GM23248 (cell line): ENCODE results near the gene VAPA. TPM values are rescaled to one million over a fixed set of nuclear protein-coding genes. Genes with fewer than 3 reads are reported as not detected.
A peak's percentile ranks its signal among the peaks of the same experiment; 100 is the strongest.
"Not testable (repeated sequence)": the region's sequence is repeated elsewhere in the genome, so short reads cannot be mapped to it uniquely, and the experiment has no call there.

Experiments used
- DNase-seq: peaks from one replicate; pipeline ENCODE4 v3.0.0-alpha.2; 2015
- H2AFZ ChIP-seq: fragments of 200-600 bp; sonication (generic); 2 replicates; pipeline ENCODE4 v1.6.1; 2016; ENCODE audit warnings: antibody characterized with exemption
- H3F3A ChIP-seq: fragments of 200-600 bp; sonication (generic); 2 replicates; pipeline ENCODE4 v1.6.1; 2016; ENCODE audit warnings: mild to moderate bottlenecking, antibody characterized with exemption, mixed run types; ENCODE audit not compliant: insufficient read depth
- H3K27ac ChIP-seq: fragments of 200-600 bp; sonication (generic); 2 replicates; pipeline ENCODE4 v1.5.1; 2016; ENCODE audit warnings: mild to moderate bottlenecking
- H3K27me3 ChIP-seq: fragments of 200-600 bp; sonication (generic); replicated peaks from 2 replicates; pipeline ENCODE4 v1.6.1; 2016; ENCODE audit warnings: mild to moderate bottlenecking; ENCODE audit not compliant: insufficient read depth
- H3K36me3 ChIP-seq: fragments of 200-600 bp; sonication (generic); 2 replicates; pipeline ENCODE4 v1.6.1; 2016; ENCODE audit warnings: low read depth, mild to moderate bottlenecking
- H3K4me1 ChIP-seq: fragments of 200-600 bp; sonication (generic); 2 replicates; pipeline ENCODE4 v1.6.1; 2016; ENCODE audit warnings: mild to moderate bottlenecking; ENCODE audit not compliant: insufficient read depth
- H3K4me2 ChIP-seq: fragments of 200-600 bp; sonication (generic); one replicate; pipeline ENCODE4 v1.6.1; 2016; ENCODE audit warnings: mild to moderate bottlenecking; ENCODE audit not compliant: unreplicated experiment
- H3K4me3 ChIP-seq: fragments of 200-600 bp; sonication (generic); 2 replicates; pipeline ENCODE4 v1.5.1; 2016; ENCODE audit warnings: mild to moderate bottlenecking
- H3K79me2 ChIP-seq: fragments of 200-600 bp; sonication (generic); 2 replicates; pipeline ENCODE4 v1.6.1; 2016; ENCODE audit warnings: mild to moderate bottlenecking; ENCODE audit not compliant: insufficient read depth
- H3K9ac ChIP-seq: fragments of 200-600 bp; sonication (generic); 2 replicates; pipeline ENCODE4 v1.6.1; 2016; ENCODE audit warnings: mild to moderate bottlenecking
- H3K9me2 ChIP-seq: fragments of 200-600 bp; sonication (generic); 2 replicates; pipeline ENCODE4 v1.6.1; 2016; ENCODE audit warnings: mixed run types, mild to moderate bottlenecking, moderate library complexity; ENCODE audit not compliant: insufficient read depth
- H3K9me3 ChIP-seq: fragments of 200-600 bp; sonication (generic); one replicate; pipeline ENCODE4 v1.6.1; 2017; ENCODE audit warnings: low read depth
- H4K20me1 ChIP-seq: fragments of 200-600 bp; sonication (generic); 2 replicates; pipeline ENCODE4 v1.6.0; 2016; ENCODE audit not compliant: insufficient read depth
- EZH2 ChIP-seq: fragments of 200-600 bp; sonication (generic); IDR thresholded peaks from 2 replicates; pipeline ENCODE4 v1.6.1; 2018; ENCODE audit warnings: antibody characterized with exemption, mild to moderate bottlenecking; ENCODE audit not compliant: insufficient read depth, poor library complexity, severe bottlenecking
- EZH2phosphoT487 ChIP-seq: fragments of 200-600 bp; sonication (generic); IDR thresholded peaks from 2 replicates; pipeline ENCODE4 v1.6.1; 2018; ENCODE audit warnings: antibody characterized with exemption, moderate library complexity, mild to moderate bottlenecking, low read depth; ENCODE audit not compliant: insufficient read depth
- WGBS, 2 experiments: methylation state at CpG; one replicate each; pipeline ENCODE4 v1.1.6; 2015 to 2017; ENCODE audit warnings: low lambda C conversion rate in 2 of 2, low coverage in 1 of 2; ENCODE audit errors: missing lambda C conversion rate in 2 of 2; 5-methylcytosine and 5-hydroxymethylcytosine counted together
- in situ Hi-C: fragments of 300-500 bp; cut with MboI; formaldehyde crosslinking; loops from 2 replicates; pipeline ENCODE4 v1.15.0; 2020
- polyA plus RNA-seq: library from polyadenylated mRNA; unstranded; fragments of >200 nt; fragmentation: Nextera tagmentation; extraction: Ambion mirVana; gene quantifications from 2 replicates; pipeline ENCODE4 v1.2.1, GENCODE V29; 2016
- total RNA-seq: library from RNA; depleted of rRNA; stranded (reverse); fragments of >200 nt; shearing (Covaris generic); gene quantifications from 2 replicates; pipeline ENCODE4 v1.2.3, GENCODE V29; 2014

The VAPA gene
- total and polyA plus RNA-seq, 2 experiments from 2014 or later: 277 to 290 TPM

DNA sequence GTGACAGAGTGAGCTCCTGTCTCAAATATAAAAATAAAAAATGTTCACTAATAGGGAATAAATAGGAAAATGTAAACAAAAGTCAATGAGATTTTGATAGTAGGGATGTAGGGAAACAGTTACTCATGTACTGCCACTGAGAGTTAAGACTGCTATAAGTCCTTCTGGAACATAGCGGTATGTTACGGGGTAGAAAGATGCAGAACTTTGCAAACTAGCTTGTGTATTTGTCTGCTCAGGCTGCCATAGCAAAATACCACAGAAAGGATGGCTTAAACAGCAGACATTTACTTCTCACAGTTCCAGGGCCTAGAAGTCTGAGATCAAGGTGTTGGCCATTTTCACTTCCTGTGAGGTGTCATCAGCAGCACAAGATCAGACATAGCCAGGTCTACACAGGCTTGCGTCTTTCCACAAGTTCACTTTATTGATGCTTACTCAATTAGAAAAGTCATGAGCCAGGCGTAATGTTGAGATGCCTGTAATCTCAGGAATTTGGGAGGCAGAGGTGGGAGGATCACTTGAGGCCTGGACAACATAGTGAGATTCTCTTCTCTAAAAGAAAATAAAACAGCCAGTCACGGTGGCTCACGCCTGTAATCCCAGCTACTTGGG lies 19.3 kb upstream of the VAPA start:
- Histone ChIP-seq H3K27ac (no peak overlapping the region), H3K4me1 (peaks cover 13% of the 10 kb centered on the region), H3K27me3 (no peaks in the 10 kb centered on the region), H4K20me1 (no peaks in the 10 kb centered on the region), H3K36me3 (no peaks in the 10 kb centered on the region), H3K4me2 (no peak overlapping the region), H3K9ac (no peak overlapping the region), H3K9me3 (no peaks in the 10 kb centered on the region), H3F3A (peaks cover 12% of the 10 kb centered on the region; the same call in 1 of the 2 replicates), H3K79me2 (no peaks in the 10 kb centered on the region), H3K9me2 (no peaks in the 10 kb centered on the region), H3K4me3 (no peak overlapping the region), H2AFZ (no peak overlapping the region)
- TF ChIP-seq EZH2: no peak
- TF ChIP-seq EZH2phosphoT487: no peak
- no peak for DNase-seq
- in situ Hi-C loops: no loop called here
- 96 to 97% methylated on average over 6 of the region's 6 CpGs for WGBS, 2 experiments

DNA sequence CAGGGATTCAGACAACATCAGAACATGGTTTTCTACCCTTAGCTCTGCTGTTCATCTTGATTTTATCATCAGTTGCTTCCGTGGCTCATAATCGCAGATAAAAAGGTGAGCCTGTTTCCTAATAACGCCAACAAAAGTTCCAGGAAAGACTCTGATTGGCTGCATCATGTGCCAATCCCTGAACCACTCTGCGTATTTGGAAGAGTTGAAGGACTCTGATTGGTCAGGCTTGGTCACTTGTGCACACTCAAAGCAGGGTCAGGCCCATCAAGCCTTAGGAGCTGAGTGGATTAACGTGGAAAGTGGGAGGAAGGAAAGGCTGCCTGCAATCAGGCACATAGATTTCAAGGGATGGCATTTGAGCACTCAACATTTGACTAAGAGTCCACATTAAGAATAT lies 16.7 kb upstream of the VAPA start:
- in situ Hi-C loops: no loop called here
- peaks cover 13% of the 10 kb centered on the region for H3K4me1 ChIP-seq
- no peaks in the 10 kb centered on the region for H3K9me2 ChIP-seq
- no peak overlapping the region for H2AFZ ChIP-seq
- TF ChIP-seq EZH2 (no peak), EZH2phosphoT487 (no peak)
- no peaks in the 10 kb centered on the region for H3K9me3 ChIP-seq
- no peaks in the 10 kb centered on the region for H3K36me3 ChIP-seq
- 92 to 94% methylated on average over 5 of the region's 5 CpGs for WGBS, 2 experiments
- H3K79me2 ChIP-seq: no peaks in the 10 kb centered on the region
- H3K27ac ChIP-seq: no peak overlapping the region
- H4K20me1 ChIP-seq: no peaks in the 10 kb centered on the region
- no peak overlapping the region for H3K9ac ChIP-seq
- DNase-seq: no peak
- no peak overlapping the region for H3K4me3 ChIP-seq
- no peaks in the 10 kb centered on the region for H3K27me3 ChIP-seq
- H3F3A ChIP-seq: peaks cover 12% of the 10 kb centered on the region; the same call in 1 of the 2 replicates
- H3K4me2 ChIP-seq: no peak overlapping the region

DNA sequence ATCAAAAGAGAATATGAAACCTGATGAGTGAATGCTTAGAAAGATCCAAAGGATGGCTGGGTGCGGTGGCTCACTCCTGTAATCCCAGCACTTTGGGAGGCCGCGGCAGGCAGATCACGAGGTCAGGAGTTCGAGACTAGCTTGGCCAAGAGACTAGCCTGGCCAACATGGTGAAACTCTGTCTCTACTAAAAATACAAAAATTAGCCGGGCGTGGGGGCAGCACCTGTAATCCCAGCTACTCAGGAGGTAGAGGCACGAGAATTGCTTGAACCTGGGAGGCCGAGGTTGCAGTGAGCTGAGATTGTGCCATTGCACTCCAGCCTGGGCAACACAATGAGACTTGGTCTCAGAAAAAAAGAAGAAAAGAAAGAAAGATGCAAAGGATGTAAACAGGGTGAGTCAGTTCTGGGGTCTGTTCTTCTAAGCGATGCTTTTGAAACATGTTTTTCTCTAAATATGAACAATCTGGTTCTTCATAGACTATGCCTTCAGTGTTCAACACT lies 16.0 kb upstream of the VAPA start:
- 91 to 95% methylated on average over 10 of the region's 10 CpGs for WGBS, 2 experiments
- H3K36me3 ChIP-seq, H3K79me2 ChIP-seq, H3K9me2 ChIP-seq, H3K9ac ChIP-seq, H3K4me2 ChIP-seq, H3K27me3 ChIP-seq, H2AFZ ChIP-seq, H3K4me3 ChIP-seq, H3K27ac ChIP-seq, H3K9me3 ChIP-seq, DNase-seq, H4K20me1 ChIP-seq, in situ Hi-C loops: not testable (repeated sequence)
- peaks cover 12% of the 10 kb centered on the region; the same call in 1 of the 2 replicates for H3F3A ChIP-seq
- H3K4me1 ChIP-seq: peaks cover 13% of the 10 kb centered on the region

DNA sequence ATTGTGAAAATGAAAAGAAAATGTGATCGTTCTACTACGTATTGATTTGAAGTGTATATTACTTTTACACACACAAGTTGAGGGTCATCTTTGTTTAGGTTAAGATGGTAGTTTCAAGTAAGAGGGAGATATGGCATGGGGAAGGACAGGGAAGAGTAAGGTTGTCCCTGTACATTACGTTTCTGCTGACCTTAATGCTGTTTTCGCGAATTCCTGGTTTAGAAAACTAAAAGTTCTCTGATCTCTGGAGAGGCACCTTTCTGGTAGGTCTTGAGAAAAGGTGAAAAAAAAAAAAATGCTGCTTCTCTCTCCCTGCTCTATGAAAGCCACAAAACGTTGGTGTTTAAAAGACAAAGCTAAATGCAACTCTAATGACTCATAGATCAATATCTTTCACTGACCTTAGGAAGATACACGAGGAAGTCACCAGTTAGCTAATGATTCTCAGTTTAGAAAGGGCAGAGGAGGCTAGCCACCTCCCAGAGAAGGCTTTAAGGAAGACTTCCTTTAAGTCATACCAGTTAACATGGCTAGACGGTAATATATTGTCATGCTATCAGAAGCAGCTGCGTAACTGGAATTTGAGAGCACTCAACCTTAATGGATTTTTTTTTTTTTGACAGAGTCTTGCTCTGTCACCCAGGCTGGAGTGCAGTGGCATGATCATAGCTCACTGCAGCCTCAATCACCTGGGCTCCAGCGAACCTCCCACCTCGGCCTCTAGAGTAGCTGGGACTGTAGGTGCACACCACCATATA lies 14.8 kb upstream of the VAPA start:
- H3K4me3 ChIP-seq: no peak overlapping the region
- H3K9ac ChIP-seq: no peak overlapping the region
- TF ChIP-seq EZH2 (no peak), EZH2phosphoT487 (no peak)
- no peaks in the 10 kb centered on the region for H3K79me2 ChIP-seq
- no peaks in the 10 kb centered on the region for H3K36me3 ChIP-seq
- H3K27ac ChIP-seq: no peak overlapping the region
- H3K4me1 ChIP-seq: peaks cover 13% of the 10 kb centered on the region
- H3F3A ChIP-seq: peaks cover 12% of the 10 kb centered on the region; the same call in 1 of the 2 replicates
- H3K27me3 ChIP-seq: no peaks in the 10 kb centered on the region
- peak overlapping the region; percentile 23 for H3K4me2 ChIP-seq
- no peaks in the 10 kb centered on the region for H3K9me2 ChIP-seq
- no peaks in the 10 kb centered on the region for H4K20me1 ChIP-seq
- H3K9me3 ChIP-seq: no peaks in the 10 kb centered on the region
- H2AFZ ChIP-seq: peak overlapping the region; percentile 11
- WGBS, 2 experiments: 68 to 69% methylated on average over 11 of the region's 11 CpGs
- peak; percentile 68 for DNase-seq
- in situ Hi-C loops: no loop called here

DNA sequence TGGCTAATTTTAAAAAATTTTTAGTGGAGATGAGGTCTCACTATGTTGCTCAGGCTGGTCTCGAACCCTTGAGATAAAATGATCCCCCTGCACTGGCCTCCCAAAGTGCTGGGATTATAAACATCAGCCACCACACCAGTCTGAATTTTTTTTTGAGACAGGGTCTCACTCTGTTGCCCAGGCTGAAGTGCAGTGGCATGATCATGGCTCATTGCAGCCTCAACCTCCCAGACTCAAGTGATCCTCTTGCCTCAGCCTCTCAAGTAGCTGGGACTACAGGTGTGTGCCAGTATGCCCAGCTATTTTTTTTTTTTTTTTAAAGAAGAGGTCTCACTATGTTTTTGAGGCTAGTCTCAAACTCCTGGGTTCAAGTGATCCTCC lies 14.3 kb upstream of the VAPA start:
- in situ Hi-C loops, H3K79me2 ChIP-seq, H3K9me2 ChIP-seq, H4K20me1 ChIP-seq, H3K9me3 ChIP-seq, H3K27me3 ChIP-seq, H3K4me3 ChIP-seq, H3K36me3 ChIP-seq, DNase-seq, H3K27ac ChIP-seq, H3K9ac ChIP-seq: not testable (repeated sequence)
- H3K4me1 ChIP-seq: peaks cover 13% of the 10 kb centered on the region
- 0 out of 2 replicates have a peak overlapping the region, but pooled peaks have one; percentile 11 for H2AFZ ChIP-seq
- H3F3A ChIP-seq: peaks cover 12% of the 10 kb centered on the region; the same call in 1 of the 2 replicates
- WGBS, 2 experiments: 88 to 95% methylated on average over 1 of the region's 1 CpG
- peak overlapping the region; percentile 23 for H3K4me2 ChIP-seq
